ENCODE results near the gene PROZ. TPM values are rescaled to one million over a fixed set of nuclear protein-coding genes. Genes with fewer than 3 reads are reported as not detected.
A peak's percentile ranks its signal among the peaks of the same experiment; 100 is the strongest.

The PROZ gene
- total and polyA plus RNA-seq, 10 donors: 0.11 TPM; not detected in 9

GRCh38 chr13:113137691-113138298, 20.7 kb upstream of the PROZ start:
- no peak overlapping the region for H3K4me3 ChIP-seq

GRCh38 chr13:113138792-113139551, 19.5 kb upstream of the PROZ start:
- DNase-seq: no peak
- intact Hi-C loops (cut with DNase I; ENCODE audit: low total_unique reads): no loop called here
- Histone ChIP-seq H3K27ac (peak overlapping the region in 5 of 8 donors; percentile 36 to 53 (median 44)), H3K9me3 (no peaks in the 10 kb centered on the region), H3K4me1 (no peaks in the 10 kb centered on the region), H3K36me3 (no peaks in the 10 kb centered on the region), H3K27me3 (replicated peaks in 1 of 7) (no peaks in the 10 kb centered on the region), H3K4me3 (no peak overlapping the region)
- WGBS, 5 donors: 63 to 81% (median 70%) methylated on average over 16 of the region's 16 CpGs
- TF ChIP-seq CTCF (IDR thresholded peaks at IDR 0.05 in 8 of 11, conservative IDR thresholded peaks at IDR 0.05 in 3 of 11): no peak
- TF ChIP-seq POLR2A (IDR thresholded peaks at IDR 0.05): no peak
- TF ChIP-seq POLR2AphosphoS5 (IDR thresholded peaks at IDR 0.05): peak in 1 of 3 donors; percentile 67

More at GRCh38 chr13:113137691-113138298, 20.7 kb upstream of the PROZ start:
- TF ChIP-seq CTCF (IDR thresholded peaks at IDR 0.05 in 8 of 11, conservative IDR thresholded peaks at IDR 0.05 in 3 of 11) (no peak), POLR2A (IDR thresholded peaks at IDR 0.05) (no peak), POLR2AphosphoS5 (IDR thresholded peaks at IDR 0.05) (no peak)
- H3K27ac ChIP-seq: no peak overlapping the region
- no peaks in the 10 kb centered on the region for H3K4me1 ChIP-seq
- intact Hi-C loops (cut with DNase I; ENCODE audit: low total_unique reads): no loop called here
- no peaks in the 10 kb centered on the region for H3K9me3 ChIP-seq
- no peak for DNase-seq
- 88 to 92% (median 90%) methylated on average over 11 of the region's 11 CpGs for WGBS, 5 donors
- no peaks in the 10 kb centered on the region for H3K27me3 ChIP-seq (replicated peaks in 1 of 7)
- no peaks in the 10 kb centered on the region for H3K36me3 ChIP-seq

- no peaks in the 10 kb centered on the region for H3K36me3 ChIP-seq
- no peak overlapping the region for H3K4me3 ChIP-seq
Measured at GRCh38 chr13:113139577-113139976, 18.9 kb upstream of the PROZ start.

More at GRCh38 chr13:113139577-113139976, 18.9 kb upstream of the PROZ start:
- TF ChIP-seq CTCF (IDR thresholded peaks at IDR 0.05 in 8 of 11, conservative IDR thresholded peaks at IDR 0.05 in 3 of 11) (no peak), POLR2A (IDR thresholded peaks at IDR 0.05) (no peak), POLR2AphosphoS5 (IDR thresholded peaks at IDR 0.05) (no peak)
- 71 to 91% (median 86%) methylated on average over 5 of the region's 5 CpGs for WGBS, 5 donors
- Histone ChIP-seq H3K4me1 (no peaks in the 10 kb centered on the region), H3K9me3 (no peaks in the 10 kb centered on the region), H3K27me3 (replicated peaks in 1 of 7) (no peaks in the 10 kb centered on the region), H3K27ac (peak overlapping the region in 4 of 8 donors; percentile 10 to 46 (median 40))
- DNase-seq: no peak
- intact Hi-C loops (cut with DNase I; ENCODE audit: low total_unique reads): no loop called here
